OCI-LY3 (cell line): ENCODE results near the gene AP3S2.

Experiments used
- CTCF ChIP-seq: fragments of 200-600, 300-600 bp; sonication (generic); IDR thresholded peaks from 2 replicates; pipeline ENCODE4 v1.5.1; 2014; ENCODE audit warnings: antibody characterized with exemption, low read length, low read depth
- EZH2phosphoT487 ChIP-seq: fragments of 200-600 bp; shearing (Covaris generic); IDR thresholded peaks from 2 replicates; pipeline ENCODE4 v1.6.1; 2018; ENCODE audit warnings: antibody characterized with exemption, mixed run types, low read depth

GRCh38 chr15:89783111-89783860, 110.5 kb downstream of the AP3S2 start:
- TF ChIP-seq CTCF (no peak), EZH2phosphoT487 (no peak)
